ENCODE data around the gene LMF2.
"Not testable (repeated sequence)": the region's sequence is repeated elsewhere in the genome, so short reads cannot be mapped to it uniquely, and the experiment has no call there.

LMF2 gene

DNA sequence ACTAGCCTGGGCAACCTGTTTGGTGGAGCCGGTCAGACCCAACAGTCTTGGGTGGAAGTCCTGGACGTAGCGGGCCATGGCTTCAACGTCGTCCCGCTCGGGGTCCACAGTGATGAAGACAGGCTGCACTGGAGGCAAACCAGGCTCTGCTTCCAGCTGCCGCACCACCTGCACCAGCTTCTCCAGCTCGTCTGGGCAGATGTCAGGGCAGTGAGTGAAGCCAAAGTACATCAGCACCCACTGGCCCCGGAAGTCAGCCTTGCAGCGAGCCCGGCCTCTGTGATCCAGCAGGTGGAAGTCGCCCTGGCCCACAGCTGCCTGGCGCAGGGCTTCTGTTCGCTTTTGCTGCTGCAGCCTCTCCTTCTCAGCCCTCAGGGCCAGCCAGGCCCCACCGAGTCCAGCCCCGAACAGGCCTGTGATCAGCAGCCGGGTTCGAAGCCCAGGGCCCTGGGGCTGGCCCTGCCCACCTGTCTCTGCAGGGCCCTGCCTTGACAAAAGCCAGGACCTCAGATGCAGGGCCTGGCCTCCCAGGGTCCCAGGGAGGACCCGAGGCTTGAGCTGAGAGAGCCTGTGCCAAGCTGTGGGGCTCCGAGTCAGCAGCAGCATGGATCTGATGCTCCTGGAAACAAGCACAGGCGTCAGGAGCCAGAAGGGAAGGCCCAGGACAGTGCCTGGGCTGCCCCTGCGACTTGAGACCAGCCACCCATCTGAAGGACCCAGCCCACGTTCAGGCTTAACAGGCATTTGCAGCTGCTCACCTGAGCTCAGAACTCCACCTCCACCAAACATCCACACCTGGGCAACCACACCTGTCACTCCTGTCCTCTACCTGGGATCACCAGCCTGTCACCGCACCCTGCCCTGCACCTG lies 16.5 kb upstream of the LMF2 start:
- in situ Hi-C loops (cut with HindIII; ENCODE audit: low sequenced_read_pairs): no loop called here

DNA sequence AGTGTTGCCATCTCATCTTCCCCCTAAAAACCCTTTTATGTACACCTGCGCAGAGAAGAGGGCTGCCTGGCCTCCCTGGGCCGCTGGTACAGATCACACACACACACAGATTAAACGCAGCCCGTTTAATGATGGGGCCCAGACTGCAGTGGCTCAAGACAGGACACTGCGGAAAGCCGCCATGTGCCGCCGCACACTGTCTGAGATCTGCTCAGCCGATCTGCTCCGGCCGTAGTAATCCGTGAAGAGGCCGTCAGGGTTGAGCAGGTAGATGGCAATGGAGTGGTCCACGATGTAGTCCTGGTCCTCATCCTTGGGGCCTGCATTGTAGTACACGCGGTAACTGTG lies 15.9 kb upstream of the LMF2 start:
- in situ Hi-C loops (cut with HindIII; ENCODE audit: low sequenced_read_pairs): no loop called here

DNA sequence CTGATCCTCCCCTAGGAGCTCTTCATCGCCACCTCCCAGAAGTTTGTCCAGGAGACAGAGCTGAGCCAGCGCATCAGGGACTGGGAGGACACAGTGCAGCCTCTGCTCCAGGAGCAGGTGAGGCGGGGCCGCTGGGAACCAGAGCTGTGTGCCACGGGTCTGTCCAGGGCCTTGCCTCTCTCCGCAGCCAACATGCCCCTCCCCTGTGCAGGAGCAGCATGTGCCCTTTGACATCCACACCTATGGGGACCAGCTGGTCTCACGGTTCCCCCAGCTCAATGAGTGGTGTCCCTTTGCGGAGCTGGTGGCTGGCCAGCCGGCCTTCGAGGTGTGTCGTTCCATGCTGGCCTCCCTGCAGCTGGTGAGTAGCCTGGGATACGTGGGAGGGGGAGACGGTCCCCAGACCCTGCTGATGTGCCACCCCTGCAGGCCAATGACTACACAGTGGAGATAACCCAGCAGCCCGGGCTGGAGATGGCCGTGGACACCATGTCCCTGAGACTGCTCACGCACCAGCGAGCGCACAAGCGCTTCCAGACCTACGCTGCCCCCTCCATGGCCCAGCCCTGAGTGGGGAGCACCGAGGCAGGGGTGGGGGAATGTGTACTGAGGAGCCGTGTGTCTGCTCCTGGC lies 15.4 kb upstream of the LMF2 start:
- in situ Hi-C loops (cut with HindIII; ENCODE audit: low sequenced_read_pairs): no loop called here

DNA sequence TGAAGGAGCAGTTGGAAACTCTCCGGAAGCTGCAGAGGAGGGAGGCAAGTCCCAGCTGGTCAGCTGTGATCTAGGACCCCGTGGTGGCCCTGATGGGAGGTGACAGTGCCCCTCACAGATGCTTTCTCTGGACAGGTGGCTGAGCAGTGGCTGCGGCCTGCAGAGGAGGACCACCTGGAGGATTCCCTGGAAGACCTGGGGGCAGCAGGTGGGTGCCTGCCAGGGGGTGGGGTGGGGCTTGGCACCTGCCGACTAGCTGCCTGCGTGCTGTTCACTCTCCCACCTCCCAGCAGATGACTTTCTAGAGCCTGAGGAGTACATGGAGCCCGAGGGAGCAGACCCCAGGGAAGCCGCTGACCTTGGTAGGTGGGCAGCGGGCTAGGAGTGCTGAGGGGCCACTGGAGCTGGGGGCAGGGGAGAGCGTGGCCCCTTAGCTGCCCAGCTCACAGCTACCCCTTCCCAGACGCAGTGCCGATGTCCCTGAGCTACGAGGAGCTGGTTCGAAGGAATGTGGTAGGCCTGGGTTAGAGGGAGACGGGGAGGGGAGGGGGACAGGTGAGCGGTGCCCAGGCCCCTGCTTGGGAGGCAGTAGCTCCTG lies 14.8 kb upstream of the LMF2 start:
- in situ Hi-C loops (cut with HindIII; ENCODE audit: low sequenced_read_pairs): no loop called here

DNA sequence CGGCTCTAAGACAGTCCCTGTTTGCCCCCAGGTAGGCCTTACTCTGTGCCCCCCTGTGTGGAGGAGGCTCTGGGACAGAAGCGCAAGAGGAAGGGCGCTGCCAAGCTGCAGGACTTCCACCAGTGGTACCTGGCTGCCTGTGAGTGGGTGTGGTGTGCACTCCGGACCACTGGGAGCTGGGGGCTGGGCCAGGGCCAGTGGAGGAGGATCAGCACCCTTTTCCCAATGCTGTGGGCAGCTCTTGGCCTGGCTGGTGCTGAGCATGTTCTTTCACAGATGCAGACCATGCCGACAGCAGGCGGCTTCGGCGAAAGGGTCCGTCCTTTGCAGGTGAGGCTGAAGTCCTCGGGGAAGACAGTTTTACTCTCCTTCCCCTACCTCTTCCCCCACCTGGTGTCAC lies 14.2 kb upstream of the LMF2 start:
- in situ Hi-C loops (cut with HindIII; ENCODE audit: low sequenced_read_pairs): no loop called here

DNA sequence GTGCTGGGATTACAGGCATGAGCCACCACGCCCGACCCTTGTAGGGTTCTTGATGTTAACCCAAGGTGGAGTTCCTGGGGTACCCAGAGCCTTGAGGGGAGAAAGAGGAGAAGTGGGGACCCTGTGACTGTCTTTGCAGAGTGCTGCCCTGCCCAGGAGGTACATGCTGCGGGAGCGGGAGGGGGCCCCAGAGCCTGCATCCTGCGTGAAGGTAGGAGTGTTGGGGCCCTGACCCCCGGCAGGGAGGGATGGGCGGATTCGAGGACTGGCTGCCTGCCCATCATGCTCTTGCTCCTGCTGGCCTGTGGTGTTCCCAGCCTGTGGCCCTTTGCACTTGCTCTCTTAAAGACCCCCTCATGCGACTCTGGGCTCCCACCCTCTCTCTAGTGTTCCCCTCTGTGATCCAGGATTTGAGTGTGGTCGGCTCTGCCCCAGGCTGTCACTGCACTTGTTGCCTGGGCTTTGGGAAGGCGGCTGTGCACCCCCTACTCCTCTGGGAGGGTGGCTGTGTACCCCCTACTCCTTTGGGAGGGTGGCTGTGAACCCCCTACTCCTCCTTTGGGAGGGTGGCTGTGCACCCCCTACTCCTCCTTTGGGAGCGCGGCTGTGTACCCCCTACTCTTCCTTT lies 13.4 kb upstream of the LMF2 start:
- in situ Hi-C loops (cut with HindIII; ENCODE audit: low sequenced_read_pairs): no loop called here

DNA sequence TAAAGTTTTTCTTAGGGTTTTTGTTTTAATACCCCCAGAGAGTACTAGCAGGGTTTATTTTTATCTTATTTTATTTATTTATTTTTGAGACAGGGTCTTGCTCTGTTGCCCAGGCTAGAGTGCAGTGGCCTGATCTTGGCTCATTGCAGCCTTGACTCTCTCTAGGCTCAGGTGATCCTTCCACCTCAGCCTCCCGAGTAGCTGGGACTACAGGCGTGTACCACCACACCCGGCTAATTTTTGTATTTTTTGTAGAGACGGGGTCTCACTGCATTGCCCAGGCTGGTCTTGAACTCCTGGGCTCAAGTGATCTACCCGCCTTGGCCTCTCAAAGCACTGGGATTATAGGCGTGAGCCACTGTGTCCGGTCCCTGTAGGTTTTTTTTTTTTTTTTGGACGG lies 12.7 kb upstream of the LMF2 start:
- in situ Hi-C loops (cut with HindIII; ENCODE audit: low sequenced_read_pairs): not testable (repeated sequence)

DNA sequence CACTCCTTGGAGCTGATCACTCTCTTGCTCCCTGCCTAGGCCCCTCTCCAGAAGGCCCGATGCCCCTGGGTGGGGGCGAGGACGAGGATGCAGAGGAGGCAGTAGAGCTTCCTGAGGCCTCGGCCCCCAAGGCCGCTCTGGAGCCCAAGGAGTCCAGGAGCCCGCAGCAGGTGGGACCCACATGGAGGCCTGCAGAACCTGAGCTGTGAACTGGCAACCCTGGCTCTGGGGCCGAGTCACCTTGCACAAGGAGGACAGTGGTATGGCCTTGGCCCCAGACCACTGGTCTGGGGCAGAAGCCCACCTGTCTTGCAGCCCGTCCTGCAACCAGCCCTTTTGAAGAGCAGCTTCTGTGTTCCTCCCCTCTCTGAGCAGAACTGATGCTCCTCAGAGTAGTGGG lies 11.6 kb upstream of the LMF2 start:
- in situ Hi-C loops (cut with HindIII; ENCODE audit: low sequenced_read_pairs): no loop called here

DNA sequence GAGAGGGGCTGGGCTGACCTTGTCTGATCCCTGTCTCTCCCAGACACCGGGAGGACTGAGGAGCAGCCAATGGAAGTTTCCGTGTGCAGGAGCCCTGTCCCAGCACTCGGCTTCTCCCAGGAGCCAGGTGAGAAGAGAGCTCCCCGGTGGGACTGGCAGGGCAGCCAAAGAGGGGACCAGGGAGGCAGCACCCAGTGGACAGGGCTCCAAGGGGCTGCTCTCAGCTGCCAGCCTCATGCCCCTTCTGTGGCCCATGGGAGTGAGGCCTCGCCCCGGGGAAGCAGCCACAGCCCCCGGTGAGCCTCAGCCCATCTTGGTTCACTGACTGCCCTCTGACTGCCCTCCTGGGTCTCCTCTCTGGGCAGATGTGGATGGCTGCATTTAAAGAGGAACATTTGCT lies 11.1 kb upstream of the LMF2 start:
- in situ Hi-C loops (cut with HindIII; ENCODE audit: low sequenced_read_pairs): no loop called here

DNA sequence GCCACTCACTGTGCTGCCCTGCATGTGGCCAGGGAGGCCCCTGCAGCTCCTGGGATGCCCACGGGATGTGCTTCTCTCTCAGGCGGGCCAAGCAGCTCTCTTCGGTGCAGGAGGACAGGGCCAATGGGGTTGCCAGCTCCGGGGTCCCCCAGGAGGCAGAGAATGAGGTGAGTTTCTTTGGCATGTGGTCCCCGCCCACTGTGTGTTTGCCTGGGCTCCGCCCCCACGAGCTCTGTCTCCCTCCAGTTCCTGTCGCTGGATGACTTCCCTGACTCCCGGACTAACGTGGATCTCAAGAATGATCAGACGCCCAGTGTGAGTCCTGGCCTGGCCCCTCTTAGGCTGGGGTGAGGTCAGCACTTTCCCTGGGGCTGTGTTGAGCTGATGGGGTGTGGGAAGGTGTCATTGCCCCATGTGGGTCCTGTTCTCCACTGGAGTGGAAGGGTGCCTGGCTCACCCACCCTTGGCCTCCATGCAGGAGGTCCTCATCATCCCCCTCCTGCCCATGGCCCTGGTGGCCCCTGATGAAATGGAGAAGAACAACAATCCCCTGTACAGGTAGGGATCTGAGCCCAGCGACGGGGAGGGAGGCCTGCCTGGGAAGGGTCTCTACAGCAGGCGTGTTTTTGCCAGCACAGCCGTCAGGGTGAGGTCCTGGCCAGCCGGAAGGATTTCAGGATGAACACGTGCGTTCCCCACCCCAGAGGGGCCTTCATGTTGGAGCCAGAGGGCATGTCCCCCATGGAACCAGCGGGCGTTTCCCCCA lies 10.2 kb upstream of the LMF2 start:
- in situ Hi-C loops (cut with HindIII; ENCODE audit: low sequenced_read_pairs): no loop called here

DNA sequence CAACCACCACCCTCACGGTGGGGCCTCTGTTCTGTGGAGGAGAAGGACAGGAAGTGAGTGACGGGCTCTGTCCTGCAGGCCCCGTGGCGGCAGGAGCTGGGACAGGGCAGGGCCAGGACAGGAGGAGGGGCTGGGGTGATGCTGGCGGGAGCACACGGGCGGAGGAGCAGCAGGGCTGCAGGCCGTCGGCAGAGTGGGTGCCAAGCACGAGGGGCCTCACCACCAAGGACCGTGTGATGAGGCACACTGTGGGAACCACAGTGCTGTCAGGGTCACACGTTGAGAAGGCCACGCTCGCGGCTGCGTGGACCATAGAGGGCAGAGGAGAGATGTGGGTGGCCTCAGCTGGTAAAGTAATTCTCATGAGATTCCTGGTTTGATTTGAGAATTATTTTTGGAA lies 9.4 kb upstream of the LMF2 start:
- in situ Hi-C loops (cut with HindIII; ENCODE audit: low sequenced_read_pairs): no loop called here

DNA sequence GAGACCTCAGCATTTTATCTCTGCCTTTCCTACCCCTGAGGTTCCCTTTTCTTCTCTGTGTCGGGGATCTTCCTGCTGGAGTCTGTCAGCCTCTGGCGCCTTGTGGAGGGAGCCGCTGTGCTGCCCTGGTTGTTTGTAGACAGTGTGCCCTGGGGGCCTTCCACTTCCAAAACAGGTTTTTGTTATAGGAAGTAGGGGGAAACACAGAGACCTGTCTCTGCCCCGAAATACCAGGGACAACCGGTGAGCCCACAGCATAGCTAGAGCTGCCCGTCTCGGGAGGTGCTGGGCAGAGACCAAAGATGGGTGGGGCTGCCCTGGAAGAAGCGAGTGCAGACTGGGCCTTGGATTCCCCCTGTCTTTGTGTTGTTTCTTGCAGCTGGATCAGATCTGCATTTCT lies 8.6 kb upstream of the LMF2 start:
- in situ Hi-C loops (cut with HindIII; ENCODE audit: low sequenced_read_pairs): no loop called here

DNA sequence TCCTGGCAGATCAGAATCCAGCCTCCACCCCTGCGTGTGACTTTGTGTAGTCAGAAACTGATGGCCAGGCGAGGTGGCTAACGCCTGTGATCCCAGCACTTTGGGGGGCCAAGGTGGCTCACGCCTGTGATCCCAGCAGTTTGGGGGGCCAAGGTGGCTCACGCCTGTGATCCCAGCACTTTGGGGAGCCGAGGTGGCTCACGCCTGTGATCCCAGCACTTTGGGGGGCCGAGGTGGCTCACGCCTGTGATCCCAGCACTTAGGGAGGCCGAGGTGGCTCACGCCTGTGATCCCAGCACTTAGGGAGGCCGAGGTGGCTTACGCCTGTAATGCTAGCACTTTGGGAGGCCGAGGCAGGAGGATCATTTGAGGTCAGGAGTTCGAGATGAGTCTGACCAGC lies 5.7 kb upstream of the LMF2 start:
- in situ Hi-C loops (cut with HindIII; ENCODE audit: low sequenced_read_pairs): no loop called here

DNA sequence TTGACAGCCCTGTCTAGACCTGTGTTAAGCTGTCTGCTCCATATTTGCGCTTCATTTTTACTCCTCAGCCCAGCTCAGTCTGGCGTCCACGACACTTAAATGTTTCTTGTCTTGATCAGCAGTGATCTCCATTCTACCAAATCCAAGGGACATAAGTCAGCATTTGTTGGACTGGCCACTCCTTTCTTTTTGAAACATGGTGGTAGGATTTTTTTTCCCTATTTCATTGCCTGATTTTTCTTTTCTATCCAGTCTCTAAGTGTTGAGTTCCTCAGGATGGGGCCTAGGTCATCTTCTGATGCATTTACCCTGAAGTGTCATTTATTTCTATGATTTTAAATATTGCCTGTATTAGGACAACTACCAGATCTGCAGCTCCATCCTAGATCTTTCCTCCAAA lies 1.4 kb upstream of the LMF2 start:
- in situ Hi-C loops (cut with HindIII; ENCODE audit: low sequenced_read_pairs): no loop called here

DNA sequence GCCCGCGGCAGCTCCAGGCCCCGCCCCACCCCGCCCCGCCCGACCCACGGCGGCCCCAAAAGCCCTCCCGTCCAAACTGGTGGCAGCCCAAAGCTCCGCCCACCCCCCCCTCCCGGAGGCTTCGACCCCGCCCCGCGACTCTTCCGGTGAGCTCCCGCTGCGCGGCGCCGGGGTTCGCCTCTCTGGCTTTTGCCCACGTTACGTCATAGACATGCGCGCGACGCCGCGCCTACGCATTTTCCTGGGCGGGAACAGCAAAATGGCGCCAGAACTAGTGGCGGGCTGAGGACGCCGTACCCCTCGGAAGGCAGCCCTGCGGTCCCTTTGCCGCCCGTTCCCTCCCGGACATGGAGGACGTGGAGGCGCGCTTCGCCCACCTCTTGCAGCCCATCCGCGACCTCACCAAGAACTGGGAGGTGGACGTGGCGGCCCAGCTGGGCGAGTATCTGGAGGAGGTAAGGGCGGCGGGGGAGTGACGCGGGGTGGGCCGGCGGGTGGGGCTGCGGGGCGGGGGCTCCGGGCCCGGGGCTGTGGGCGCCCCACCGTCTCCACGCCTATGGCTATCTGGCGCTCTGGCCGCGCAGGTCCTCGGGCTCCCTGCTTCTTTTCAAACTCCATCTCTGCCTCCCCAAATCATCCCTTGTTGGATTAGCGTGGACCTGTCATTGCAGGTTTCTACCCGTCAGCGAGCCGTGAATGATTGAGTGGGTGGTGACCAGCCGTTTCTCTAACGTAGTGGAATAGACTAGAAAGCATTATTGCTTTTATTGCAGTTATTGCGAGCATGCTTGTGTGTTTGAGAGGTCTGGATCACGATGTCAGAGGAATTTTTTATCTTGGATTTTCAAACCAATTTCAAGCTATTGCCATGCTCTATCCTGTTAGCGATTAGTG lies 736 bp upstream of the LMF2 start, which contains the start of gene NCAPH2:
NCAPH2 (plus strand) TSS at position 234 of the 894 bp plus-strand sequence; CDS start at position 348, 114 bp downstream.
- in situ Hi-C loops (cut with HindIII; ENCODE audit: low sequenced_read_pairs): no loop called here

DNA sequence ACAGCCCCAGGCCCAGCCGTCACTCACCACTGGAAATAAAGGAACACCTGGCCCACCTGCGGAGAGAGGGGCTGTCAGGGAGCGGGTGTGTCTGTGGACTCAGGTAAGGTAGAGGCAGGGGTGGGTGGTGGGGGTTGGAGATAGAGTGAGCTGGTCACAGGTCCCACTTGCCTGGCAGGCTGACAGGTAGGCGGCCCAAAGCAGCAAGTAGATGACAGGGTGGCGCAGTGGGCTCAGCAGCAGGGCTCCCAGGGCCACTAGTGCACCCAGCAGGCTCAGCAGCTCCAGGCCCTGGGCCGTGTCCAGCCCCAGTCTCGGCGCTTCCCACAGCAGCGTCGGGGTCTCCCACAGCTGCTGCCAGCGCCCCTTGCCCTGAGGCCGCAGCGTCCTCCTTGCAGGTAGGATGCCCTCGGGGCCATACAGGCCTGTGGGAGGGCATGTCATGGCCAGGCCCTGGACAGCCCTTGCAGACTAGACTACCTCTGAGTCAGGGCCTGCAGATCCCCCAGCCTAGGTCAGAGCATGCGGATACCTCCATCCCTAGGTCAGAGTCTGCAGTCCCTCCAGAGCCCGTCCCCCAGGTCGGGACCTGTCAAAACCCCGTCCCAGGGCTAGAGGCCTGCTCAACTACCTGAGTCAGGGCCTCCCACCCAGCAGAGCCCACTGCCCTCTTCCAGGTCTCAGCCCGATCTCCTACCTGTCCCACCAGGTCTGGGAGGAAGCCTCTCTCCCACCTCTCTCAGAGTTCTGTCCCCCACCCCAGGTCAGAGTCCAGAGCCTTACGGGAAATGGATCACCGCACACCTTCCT lies 686 bp downstream of the LMF2 start:
- in situ Hi-C loops (cut with HindIII; ENCODE audit: low sequenced_read_pairs): no loop called here

DNA sequence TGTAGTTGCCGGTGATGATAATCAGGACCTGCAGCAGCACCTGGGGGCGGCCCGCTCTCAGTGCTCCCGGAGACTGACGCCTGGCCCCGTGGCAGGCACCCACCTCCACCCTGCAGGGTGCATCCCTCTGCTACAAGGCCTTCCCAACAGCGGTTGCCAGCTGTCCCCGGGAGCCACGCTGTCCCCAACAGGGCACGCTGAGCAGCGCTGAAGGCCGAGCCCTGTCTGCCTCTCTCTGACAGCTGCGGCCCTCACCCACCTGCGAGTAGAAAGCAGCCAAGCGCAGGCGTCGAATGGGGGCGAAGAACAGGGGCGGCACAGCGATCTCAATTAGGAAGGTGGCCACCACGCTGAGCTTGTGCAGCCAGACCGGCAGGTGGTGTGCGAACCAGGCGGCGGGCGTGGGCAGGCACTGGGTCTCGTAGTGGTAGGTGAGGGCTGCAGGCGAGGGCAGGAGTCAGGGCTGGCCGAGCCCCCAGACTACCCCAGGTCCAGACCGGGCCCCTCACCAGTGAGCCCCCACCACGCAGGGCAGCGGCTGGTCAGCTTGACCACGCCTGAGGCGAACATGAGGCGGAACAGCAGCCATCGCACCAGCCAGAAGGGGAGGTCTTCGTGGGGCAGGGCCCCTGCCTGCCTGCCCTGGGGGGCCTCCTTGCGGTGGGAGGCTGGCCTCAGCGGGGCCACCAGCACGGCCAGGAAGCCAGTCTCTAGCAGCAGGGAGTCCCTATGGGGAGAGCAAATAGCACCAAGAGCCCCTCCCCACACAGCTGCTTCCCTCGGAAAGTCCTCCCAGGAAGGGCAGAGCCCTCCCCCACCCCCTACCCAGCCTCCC lies 1.5 kb downstream of the LMF2 start:
- in situ Hi-C loops (cut with HindIII; ENCODE audit: low sequenced_read_pairs): no loop called here

DNA sequence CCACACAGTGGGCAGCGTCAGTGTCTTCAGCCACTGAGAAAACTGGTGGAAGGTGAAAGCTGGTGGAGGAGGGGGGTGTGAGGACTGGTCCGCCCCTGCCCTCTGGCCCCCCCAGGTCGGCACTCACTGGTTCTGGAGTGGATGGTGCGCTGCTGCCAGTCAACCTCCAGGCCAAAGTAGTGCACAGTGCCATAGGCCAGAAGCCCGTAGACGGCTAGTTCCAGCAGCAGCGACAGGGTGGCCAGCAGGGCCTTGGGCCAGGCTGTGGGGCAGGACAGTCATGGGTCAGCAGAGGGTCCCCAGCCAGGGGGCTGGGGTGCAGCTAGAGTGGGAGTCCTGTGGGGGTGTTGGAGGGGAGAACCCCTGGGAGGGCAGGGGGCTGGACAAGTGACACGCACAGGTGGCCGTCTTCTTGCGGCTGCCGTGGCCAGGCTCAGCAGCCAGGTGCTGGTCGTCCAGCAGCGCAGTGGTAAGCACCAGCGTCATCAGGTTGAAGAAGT lies 2.2 kb downstream of the LMF2 start:
- in situ Hi-C loops (cut with HindIII; ENCODE audit: low sequenced_read_pairs): no loop called here
